Fibroblast of skin of abdomen (primary cell): ENCODE data around the gene OR7D4. TPM values are rescaled to one million over a fixed set of nuclear protein-coding genes. Genes with fewer than 3 reads are reported as not detected.
"Not testable (repeated sequence)": the region's sequence is repeated elsewhere in the genome, so short reads cannot be mapped to it uniquely, and the experiment has no call there.

Experiments
- DNase-seq: peaks from one replicate; pipeline ENCODE4 v3.0.0-alpha.2; 2013
- polyA plus RNA-seq, 2 experiments: library from polyadenylated mRNA; unstranded; fragments of 120-200 nt; gene quantifications; one replicate each; pipeline ENCODE4 v1.2.1, GENCODE V29; 2013; ENCODE audit not compliant: insufficient read length in 2 of 2

The OR7D4 gene
- polyA plus RNA-seq (2013, experiment 1 of 2; ENCODE audit: insufficient read length) = not detected
- not detected for polyA plus RNA-seq (2013, experiment 2 of 2; ENCODE audit: insufficient read length)

DNA sequence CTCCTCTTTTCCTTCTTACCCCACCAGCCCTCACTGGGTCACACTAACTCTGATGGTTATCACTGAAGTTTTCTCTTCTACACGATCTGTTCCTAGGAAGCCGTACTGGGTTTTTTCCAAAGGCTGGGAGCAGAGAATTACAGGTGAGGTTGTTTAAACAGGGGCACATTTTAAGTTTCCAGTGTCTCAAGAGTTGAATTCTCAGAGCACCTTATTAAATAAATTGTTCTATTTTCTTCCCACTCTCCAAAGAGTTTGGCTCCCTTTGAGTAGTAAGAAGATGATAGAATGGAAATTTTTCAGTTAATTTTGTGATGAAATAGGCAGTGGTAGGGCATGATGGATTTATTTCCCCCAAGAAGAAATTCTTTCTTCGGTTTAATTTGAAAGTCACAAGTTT, at the start of gene OR7D4:
OR7D4 (minus strand) TSS at position 101 of the 400 bp plus-strand sequence. CDS start 4,752 bp downstream, outside the sequence.
- no peak for DNase-seq

GRCh38 chr19:9251236-9251635, 31.8 kb upstream of the OR7D4 start:
- DNase-seq = no peak

DNA sequence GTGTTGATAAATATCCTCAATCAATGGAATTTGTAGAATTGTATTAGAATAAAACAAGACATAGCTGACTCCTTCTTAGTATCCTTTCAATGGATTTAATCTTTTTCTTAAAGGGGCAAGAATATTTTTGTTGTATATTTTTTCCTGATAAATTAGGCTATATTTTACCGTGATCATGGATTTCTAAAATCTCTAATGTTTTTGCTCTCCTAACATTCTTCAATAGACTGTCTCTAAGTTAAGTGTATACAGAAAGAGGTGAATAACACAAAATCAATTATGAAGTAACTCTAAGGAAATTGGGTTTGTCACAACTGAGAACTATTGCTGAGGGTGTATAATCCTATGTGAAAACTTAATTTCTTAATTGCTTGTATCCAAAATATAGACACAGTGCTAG, 31.2 kb upstream of the OR7D4 start, which contains the start of gene OR7E24:
OR7E24 (plus strand) TSS at position 301 of the 400 bp plus-strand sequence. CDS start 114 bp downstream, outside the sequence.
- DNase-seq = no peak

DNA sequence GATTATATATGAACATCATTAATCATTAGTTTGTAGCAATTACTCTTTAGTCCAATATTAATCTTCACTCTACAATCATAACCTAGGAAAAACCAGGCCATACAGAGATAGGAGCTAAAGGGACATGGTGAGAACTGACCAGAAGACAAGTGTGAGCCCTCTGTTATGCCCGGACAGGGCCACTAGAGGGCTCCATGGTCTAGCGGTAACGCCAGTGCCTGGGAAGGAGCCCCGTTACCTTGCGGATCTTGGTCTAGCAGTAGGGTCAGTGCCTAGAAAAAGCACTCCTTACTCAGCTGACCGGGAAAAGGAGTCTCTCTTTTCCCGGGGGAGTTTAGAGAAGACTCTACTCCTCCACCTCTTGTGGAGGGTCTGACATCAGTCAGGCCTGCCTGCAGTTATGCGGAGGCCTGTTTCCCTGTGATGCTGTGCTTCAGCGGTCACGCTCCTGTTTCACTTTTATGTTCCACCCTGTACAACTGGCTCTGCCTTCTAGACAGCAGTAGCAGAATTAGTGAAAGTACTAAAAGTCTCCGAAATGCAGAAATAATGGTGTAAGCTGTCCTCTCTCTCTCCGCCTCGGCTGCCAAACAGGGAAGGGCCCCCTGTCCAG, 13.8 kb downstream of the OR7D4 start:
- peak; percentile 49 for DNase-seq

DNA sequence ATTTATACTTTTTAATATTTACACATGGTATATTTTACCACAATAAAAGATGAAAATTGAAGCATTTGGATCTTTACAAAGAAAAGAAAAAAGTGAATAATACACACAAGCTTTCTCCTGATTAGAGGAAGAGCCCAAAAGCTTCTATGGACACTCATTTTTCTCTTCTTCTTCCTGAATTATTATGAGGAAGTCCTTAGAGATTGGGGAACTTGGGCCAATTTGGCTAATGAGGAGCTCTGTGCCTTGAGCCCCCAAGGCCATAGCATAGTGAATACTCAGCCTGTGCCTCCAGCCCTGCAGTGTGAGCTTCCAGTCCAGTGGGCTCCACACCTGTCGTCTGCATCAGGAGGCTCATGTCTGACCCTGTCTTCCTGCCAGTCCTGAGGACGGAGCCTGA, 21.3 kb downstream of the OR7D4 start:
- DNase-seq = not testable (repeated sequence)

DNA sequence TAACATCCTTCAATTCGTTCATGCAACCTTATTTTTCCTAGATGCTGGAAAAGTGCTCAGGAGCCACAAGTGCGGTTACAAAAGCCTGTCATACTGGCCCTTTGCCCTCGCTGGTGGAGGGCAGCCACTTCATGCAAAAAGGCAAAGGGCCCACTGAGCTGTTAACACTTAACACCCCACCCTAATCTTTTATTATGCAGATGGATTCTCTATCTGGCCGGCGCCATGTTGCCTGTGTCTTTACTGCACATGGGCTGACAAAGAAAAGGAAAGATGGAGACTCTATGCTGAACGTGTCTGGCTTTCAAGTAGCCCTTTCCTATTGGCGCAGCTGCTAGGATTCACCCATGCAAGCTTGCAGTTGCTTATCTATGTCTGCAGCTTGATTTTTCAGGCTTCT, 29.9 kb downstream of the OR7D4 start:
- no peak for DNase-seq

DNA sequence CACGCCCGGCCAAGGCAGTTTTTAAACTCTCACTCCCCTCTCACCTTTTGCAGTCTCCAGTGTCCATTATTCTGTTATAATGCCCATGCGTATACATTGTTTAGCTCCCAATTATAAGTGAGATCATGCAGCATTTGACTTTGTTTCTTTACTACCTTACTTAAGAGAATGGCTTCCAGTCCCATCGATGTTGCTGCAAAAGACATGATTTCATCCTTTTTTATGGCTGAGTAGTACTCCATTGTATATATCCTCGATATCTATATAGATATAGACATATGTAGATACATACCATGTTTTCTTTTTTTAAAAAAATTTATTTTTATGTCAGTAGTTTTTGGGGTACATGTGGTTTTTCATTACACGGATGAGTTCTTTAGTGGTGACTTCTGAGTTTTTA, 32.2 kb downstream of the OR7D4 start:
- no peak for DNase-seq

DNA sequence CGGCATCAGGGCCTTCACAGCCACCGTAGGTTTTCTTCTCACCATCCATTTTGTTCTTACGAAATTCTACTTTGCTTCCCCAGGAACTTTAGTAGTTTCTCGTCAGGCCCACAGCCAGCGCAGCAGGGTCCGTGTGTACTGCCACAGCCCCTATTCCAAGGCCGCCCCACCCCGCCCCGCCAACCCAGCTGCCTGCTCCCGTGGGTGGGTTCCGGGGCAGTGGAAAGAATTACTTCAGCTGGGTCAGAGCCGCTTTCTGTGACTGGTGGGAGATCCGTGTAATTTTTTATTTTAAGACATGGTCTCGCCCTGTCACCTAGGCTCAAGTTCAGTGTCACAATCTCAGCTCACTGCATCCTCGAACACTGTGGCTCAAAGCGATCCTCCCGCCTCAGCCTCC, 36.4 kb downstream of the OR7D4 start:
- DNase-seq = no peak

DNA sequence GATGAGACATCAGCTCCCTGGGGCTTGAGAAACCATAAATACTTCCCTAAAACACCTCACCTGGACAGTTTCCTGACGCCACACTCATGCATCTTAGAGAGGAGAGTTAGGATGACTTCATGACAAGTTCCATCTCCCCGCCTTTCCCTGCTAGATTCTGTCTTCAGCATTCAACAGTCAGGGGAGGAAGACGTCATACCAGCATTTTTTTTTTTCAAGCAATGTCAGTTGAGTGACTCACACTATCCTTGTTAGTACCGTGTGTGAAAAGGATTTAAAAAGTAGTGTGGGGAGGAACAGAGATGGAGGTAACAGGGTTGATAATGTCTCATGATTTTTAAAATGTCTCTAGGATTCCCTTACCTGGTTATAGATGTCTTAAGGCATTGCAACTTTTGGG, 40.5 kb downstream of the OR7D4 start, which contains the start of gene OR7D2:
OR7D2 (plus strand) TSS at position 79 of the 400 bp plus-strand sequence. CDS start 6,803 bp downstream, outside the sequence.
- DNase-seq = no peak

DNA sequence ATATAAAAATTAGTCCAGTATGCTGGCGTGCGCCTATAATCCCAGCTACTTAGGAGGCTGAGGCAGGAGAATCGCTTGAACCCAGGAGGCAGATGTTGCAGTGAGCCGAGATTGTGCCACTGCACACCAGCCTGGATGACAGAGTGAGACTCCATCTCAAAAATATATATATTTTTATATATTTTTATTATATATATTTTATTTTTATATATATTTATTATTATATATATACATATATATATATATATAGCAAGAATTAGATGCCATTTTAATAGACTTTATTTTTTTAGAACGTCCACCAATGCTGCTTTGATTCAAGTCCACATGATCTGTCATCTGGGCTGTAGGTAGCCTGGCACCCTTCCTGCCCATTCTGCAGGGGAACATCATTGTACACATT, 44.1 kb downstream of the OR7D4 start:
- no peak for DNase-seq

- DNase-seq = no peak
These were observed 47.9 kb downstream of the OR7D4 start for GRCh38 chr19:9171393-9171991.

DNA sequence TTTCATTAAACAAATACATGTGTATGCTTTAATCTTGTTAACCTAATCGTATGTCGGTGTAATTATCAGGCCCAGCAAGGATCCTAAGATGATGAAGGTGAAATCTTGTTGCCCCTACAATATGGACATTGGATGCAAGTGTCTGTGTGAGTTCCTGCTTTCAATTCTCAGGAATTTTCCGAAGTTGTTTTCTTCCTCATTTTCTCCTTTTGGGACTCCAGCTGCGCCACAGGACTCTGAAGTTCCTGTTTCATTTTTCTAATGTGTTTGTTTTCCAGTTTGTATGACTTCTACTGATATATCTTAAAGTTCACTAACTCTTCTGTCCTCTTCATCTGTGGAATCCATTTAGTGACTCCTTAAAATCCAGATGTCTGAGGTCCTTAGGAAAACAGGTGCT, 52.5 kb downstream of the OR7D4 start:
- DNase-seq = no peak

DNA sequence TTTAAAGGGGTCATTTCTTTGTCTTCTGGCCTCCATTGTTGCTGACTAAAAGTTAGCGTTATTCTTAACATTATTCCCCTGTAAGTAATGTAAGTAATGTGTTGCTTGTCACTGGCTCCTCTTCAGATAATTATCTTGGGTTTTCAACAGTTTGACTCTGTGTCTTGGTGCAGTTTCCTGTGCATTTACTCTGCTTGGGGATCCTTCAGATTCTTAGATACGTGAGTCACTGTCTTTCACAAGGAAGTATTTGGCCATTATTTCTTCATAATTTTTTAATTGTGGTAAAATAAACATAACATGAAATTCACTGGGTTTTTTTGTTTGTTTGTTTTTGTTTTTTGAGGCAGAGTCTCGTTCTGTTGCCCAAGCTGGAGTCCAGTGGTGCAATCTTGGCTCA, 54.1 kb downstream of the OR7D4 start:
- DNase-seq = no peak

DNA sequence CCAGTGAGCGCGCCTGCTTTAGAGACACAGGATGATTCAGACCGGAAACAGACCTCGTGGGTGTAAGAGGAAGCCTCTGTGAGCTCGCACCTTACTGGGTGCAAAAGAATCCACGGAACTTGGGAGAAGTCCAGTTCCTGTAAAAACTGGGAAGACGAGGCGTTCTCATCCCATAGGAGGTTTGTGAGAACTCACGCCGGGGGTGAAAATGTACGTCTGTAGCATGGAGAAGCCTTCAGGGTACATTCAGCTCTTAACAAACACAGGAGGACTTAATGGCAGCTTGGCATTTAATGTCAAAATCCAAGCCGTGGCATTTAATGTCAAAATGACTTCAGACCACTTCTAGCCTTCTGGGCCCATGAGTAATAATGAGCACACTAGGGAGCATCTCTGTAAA, 58.0 kb downstream of the OR7D4 start:
- DNase-seq = no peak
